HEK293T (cell line): ENCODE measurements around the gene SLAMF1.

Experiments used
- ARNT ChIP-seq: fragments of 450-650 bp; IDR thresholded peaks from 2 replicates; pipeline ENCODE4 v1.6.1; 2017; ENCODE audit warnings: mild to moderate bottlenecking
- BHLHE40 ChIP-seq: fragments of 450-650 bp; IDR thresholded peaks from 2 replicates; pipeline ENCODE4 v1.6.1; 2016; ENCODE audit warnings: mild to moderate bottlenecking, moderate library complexity, borderline replicate concordance
- ELF4 ChIP-seq: fragments of 450-650 bp; IDR thresholded peaks from 2 replicates; pipeline ENCODE4 v1.6.1; 2017; ENCODE audit warnings: antibody characterized with exemption
- FOXA1 ChIP-seq: fragments of 450-650 bp; IDR thresholded peaks from 2 replicates; pipeline ENCODE4 v1.6.1; 2016; ENCODE audit warnings: mild to moderate bottlenecking
- FOXK2 ChIP-seq: fragments of 450-650 bp; IDR thresholded peaks from 2 replicates; pipeline ENCODE4 v1.6.1; 2016; ENCODE audit warnings: mild to moderate bottlenecking
- FOXM1 ChIP-seq: fragments of 450-650 bp; IDR thresholded peaks from 2 replicates; pipeline ENCODE4 v1.6.1; 2017; ENCODE audit warnings: mild to moderate bottlenecking, borderline replicate concordance
- HDGF ChIP-seq: fragments of 450-650 bp; IDR thresholded peaks from 2 replicates; pipeline ENCODE4 v1.6.1; 2017; ENCODE audit warnings: antibody characterized with exemption, borderline replicate concordance
- LEF1 ChIP-seq: fragments of 450-650 bp; IDR thresholded peaks from 2 replicates; pipeline ENCODE4 v1.6.1; 2017; ENCODE audit warnings: mild to moderate bottlenecking, borderline replicate concordance
- NFRKB ChIP-seq: fragments of 450-650 bp; IDR thresholded peaks from 2 replicates; pipeline ENCODE4 v1.6.1; 2016; ENCODE audit warnings: mild to moderate bottlenecking, moderate library complexity
- PKNOX1 ChIP-seq: fragments of 450-650 bp; IDR thresholded peaks from 2 replicates; pipeline ENCODE4 v1.6.1; 2016
- SUZ12 ChIP-seq: fragments of 450-650 bp; IDR thresholded peaks from 2 replicates; pipeline ENCODE4 v1.6.1; 2016; ENCODE audit warnings: mild to moderate bottlenecking
- ZNF384 ChIP-seq: fragments of 450-650 bp; IDR thresholded peaks from 2 replicates; pipeline ENCODE4 v1.6.1; 2016

DNA sequence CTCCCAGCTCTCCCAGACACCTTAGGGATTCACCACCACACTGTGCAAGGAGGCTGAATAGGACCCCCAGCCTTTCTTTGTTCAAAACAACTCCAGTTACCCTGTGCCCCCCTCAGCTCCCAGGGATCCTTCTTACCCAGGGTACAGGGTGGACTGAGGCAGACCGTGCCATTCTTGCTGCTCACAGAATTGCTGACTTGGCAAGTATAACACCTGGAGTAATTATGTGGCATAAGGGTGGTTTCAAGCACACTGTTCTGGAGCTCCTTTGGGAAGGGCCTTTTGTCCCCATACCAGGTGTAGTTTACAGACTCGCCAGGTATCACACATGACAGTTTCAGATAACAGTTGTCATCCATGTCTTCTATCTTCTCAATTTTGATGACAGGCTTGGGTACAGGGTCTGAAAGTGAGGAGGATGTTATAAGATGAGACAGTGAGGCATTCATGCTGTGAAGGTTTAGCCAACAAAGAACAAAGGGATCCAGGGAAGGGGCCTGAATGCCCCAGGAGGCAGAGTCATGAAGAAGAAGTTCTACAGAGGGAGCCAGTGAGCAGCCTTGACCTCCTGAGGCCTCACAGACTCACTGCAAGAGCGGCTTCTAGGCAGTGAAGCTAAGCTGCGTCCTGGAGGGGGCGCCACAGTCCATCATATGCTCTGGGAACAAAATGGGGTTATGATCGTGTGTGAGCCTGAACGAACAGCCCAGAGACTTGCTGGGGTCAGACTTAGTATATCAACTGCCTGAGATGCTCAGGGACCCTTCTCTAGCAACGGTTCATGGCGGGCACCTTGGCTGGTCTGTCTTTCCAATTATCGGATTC is 34.4 kb upstream of the SLAMF1 start:
- TF ChIP-seq ARNT (no peak), SUZ12 (no peak), FOXA1 (no peak), NFRKB (no peak), BHLHE40 (no peak), ELF4 (no peak), FOXK2 (no peak), PKNOX1 (no peak), HDGF (no peak), ZNF384 (no peak), FOXM1 (no peak), LEF1 (no peak)
